HepG2 (cell line): Measurements from ENCODE around the gene KRT36. TPM values are rescaled to one million over a fixed set of nuclear protein-coding genes. Genes with fewer than 3 reads are reported as not detected.
A peak's percentile ranks its signal among the peaks of the same experiment; 100 is the strongest.

Experiments
- ATAC-seq: fragments of 200-7000 bp; cut with Tn5 transposase; 3 replicates; pipeline ENCODE4 v1.9.1; 2020; ENCODE audit warnings: mild to moderate bottlenecking, moderate library complexity
- BruUV-seq: library from RNA; stranded (reverse); fragments of 400-500 nt; replicated peaks from 2 replicates; lab custom pipeline; 2021; lab: Mats Ljungman, UMichigan
- CTCF ChIA-PET: fragments of 300-600 bp; formaldehyde crosslinking; extraction: SDS; loops from one replicate; lab custom pipeline; 2021; ENCODE audit warnings: low total read pairs, inconsistent platforms, low intra/inter-chr PET ratio; lab: Yijun Ruan, JAX
- POLR2A ChIA-PET: fragments of 350-600 bp; sonication (Branson Sonifier 250); formaldehyde crosslinking; loops from one replicate; lab custom pipeline; 2020; ENCODE audit warnings: antibody characterized with exemption, inconsistent platforms; lab: Yijun Ruan, JAX
- DNase-seq: peaks from one replicate; pipeline ENCODE4 v3.0.0-alpha.2; 2015; ENCODE audit warnings: low spot score
- FAIRE-seq: peaks from 3 replicates; lab custom pipeline; 2011; peaks lifted over from hg19 to GRCh38; lab: Jason Lieb, UNC
- H2AFZ ChIP-seq: one replicate; pipeline ENCODE4 v1.6.1; 2011; ENCODE audit warnings: low read length, inconsistent platforms
- H3K27ac ChIP-seq: fragments of 300-600 bp; 3 replicates; pipeline ENCODE4 v1.8.0; 2011; ENCODE audit warnings: mixed run types, mild to moderate bottlenecking, mixed read lengths, low read length, inconsistent platforms; ENCODE audit not compliant: insufficient read depth; ENCODE audit errors: extremely low read length
- H3K27me3 ChIP-seq, 2 experiments: fragments of 200-600 bp in 1 of 2; 2 replicates in 1 of 2; 3 replicates in 1 of 2; pipeline versions ENCODE4 v1.6.0 to v1.8.0; 2011; ENCODE audit warnings: low read length in 2 of 2, mild to moderate bottlenecking in 2 of 2, moderate library complexity in 2 of 2, inconsistent platforms in 1 of 2; ENCODE audit not compliant: insufficient read depth in 2 of 2, control insufficient read depth in 1 of 2
- H3K36me3 ChIP-seq, 2 experiments: fragments of 200-600 bp in 1 of 2; replicated peaks in 1 of 2; 2 replicates in 1 of 2; 3 replicates in 1 of 2; pipeline versions ENCODE4 v1.5.1 to v1.8.0; 2011; ENCODE audit warnings: low read length in 2 of 2, inconsistent platforms in 1 of 2; ENCODE audit not compliant: insufficient read depth in 2 of 2, control insufficient read depth in 1 of 2
- H3K4me1 ChIP-seq: 2 replicates; pipeline ENCODE4 v1.5.1; 2012; ENCODE audit warnings: low read length, inconsistent platforms; ENCODE audit not compliant: insufficient read depth
- H3K4me2 ChIP-seq: 2 replicates; pipeline ENCODE4 v1.6.0; 2011; ENCODE audit warnings: low read depth, low read length, inconsistent platforms
- H3K4me3 ChIP-seq, 3 experiments: fragments of 200-600 bp in 1 of 3; sonication (generic), shearing (Covaris generic) in 1 of 3; replicated peaks in 1 of 3; 2 replicates each; pipeline ENCODE4 v1.5.1; 2011 to 2016; ENCODE audit warnings: low read length in 3 of 3, inconsistent platforms in 2 of 3, low read depth in 2 of 3, mild to moderate bottlenecking in 2 of 3, control low read depth in 1 of 3, mixed read lengths in 1 of 3; ENCODE audit not compliant: insufficient read depth in 1 of 3
- H3K79me2 ChIP-seq: one replicate; pipeline ENCODE4 v1.6.1; 2011; ENCODE audit warnings: low read length, inconsistent platforms; ENCODE audit not compliant: insufficient read depth
- H3K9ac ChIP-seq: 2 replicates; pipeline ENCODE4 v1.6.0; 2011; ENCODE audit warnings: mild to moderate bottlenecking, low read depth, low read length, inconsistent platforms; ENCODE audit not compliant: insufficient read depth
- H3K9me3 ChIP-seq: 2 replicates; pipeline ENCODE4 v1.5.1; 2012; ENCODE audit warnings: mild to moderate bottlenecking, low read length
- H4K20me1 ChIP-seq: 2 replicates; pipeline ENCODE4 v1.6.0; 2011; ENCODE audit warnings: inconsistent platforms, mild to moderate bottlenecking, low read length, moderate library complexity; ENCODE audit not compliant: insufficient read depth
- MXD3 ChIP-seq: IDR thresholded peaks from 2 replicates; pipeline ENCODE4 v1.6.1; 2016; ENCODE audit warnings: mild to moderate bottlenecking, missing biosample characterization, missing genetic modification reagents
- SP5 ChIP-seq: IDR thresholded peaks from 2 replicates; pipeline ENCODE4 v1.6.1; 2016; ENCODE audit warnings: low read depth, borderline replicate concordance
- ZFAT ChIP-seq: sonication (generic); formaldehyde crosslinking; conservative IDR thresholded peaks from 2 replicates; pipeline ENCODE4 v1.8.1; 2023; ENCODE audit warnings: missing genetic modification reagents, inconsistent platforms
- ZNF776 ChIP-seq: sonication (generic); formaldehyde crosslinking; IDR thresholded peaks from 2 replicates; pipeline ENCODE4 v1.4.0; 2020; ENCODE audit warnings: mild to moderate bottlenecking, missing genetic modification reagents
- WGBS: methylation state at CpG from one replicate; pipeline ENCODE4 v1.1.6; 2017; ENCODE audit warnings: low lambda C conversion rate; 5-methylcytosine and 5-hydroxymethylcytosine counted together
- in situ Hi-C: cut with HindIII; loops from 2 replicates; pipeline ENCODE4 v1.10.0; 2017; ENCODE audit warnings: low pct_unique_long_range_greater_than_20kb; ENCODE audit not compliant: extremely low pct_ligation_motif_present
- intact Hi-C: fragments of 100-400 bp; cut with micrococcal nuclease; formaldehyde crosslinking; loops from one replicate; pipeline ENCODE4 v1.10.0; 2022; ENCODE audit not compliant: unreplicated experiment
- polyA plus RNA-seq, 8 experiments: library from polyadenylated mRNA; depleted of rRNA in 3 of 8; stranded (reverse) in 7 of 8; unstranded in 1 of 8; fragments of >200 nt; fragmentation: Illumina TruSeq in 4 of 8; extraction: Trizol in 4 of 8; gene quantifications; 2 replicates each; pipeline versions ENCODE4 v1.2.1 to v1.2.3, GENCODE V29; 2011 to 2016; ENCODE audit warnings: low read depth in 4 of 8, missing spikeins in 1 of 8, mixed read lengths in 1 of 8; ENCODE audit not compliant: insufficient read depth in 1 of 8
- total RNA-seq, 5 experiments: library from RNA; depleted of rRNA; stranded (reverse); fragments of >200 nt; fragmentation: Illumina TruSeq; extraction: Trizol; gene quantifications; 2 replicates each; pipeline ENCODE4 v1.2.3, GENCODE V29; 2016; ENCODE audit warnings: low read depth in 1 of 5
- TF ChIP-seq, protein P1 (sequence below): sonication (generic); formaldehyde crosslinking; IDR thresholded peaks from 2 replicates; pipeline ENCODE4 v1.4.0; 2020; ENCODE audit warnings: missing genetic modification reagents, borderline replicate concordance

Gene KRT36
- total and polyA plus RNA-seq, 2 of the 13 experiments (the other 11 are each of a cell fraction or from before 2014, with no cell fraction given), result not detected

- H3K4me2 ChIP-seq, result no peak overlapping the region
- BruUV-seq, result no TSS peak
- H3K9ac ChIP-seq, result no peak overlapping the region
- H3K4me1 ChIP-seq, result peaks cover 18% of the 10 kb centered on the region
- H3K27me3 ChIP-seq, result peaks cover 3 to 31% of the 10 kb centered on the region in 2 experiments; a peak in 3 of 5 replicates
- no peaks in the 10 kb centered on the region for H3K36me3 ChIP-seq
- WGBS, result 0% methylated on average over 2 of the region's 2 CpGs
- ATAC-seq, result no peak
- peak; percentile 13 for DNase-seq
- no peak for FAIRE-seq
- no peaks in the 10 kb centered on the region for H3K9me3 ChIP-seq
- ChIA-PET POLR2A (no interaction called here), CTCF (interaction anchor here (0.9 kb wide), 1 partner anchor 55 kb away, joined by 3 read pairs; no protein-coding TSS in a partner anchor)
- H2AFZ ChIP-seq, result no peak overlapping the region
- H3K79me2 ChIP-seq, result no peaks in the 10 kb centered on the region
- no peak overlapping the region for H3K27ac ChIP-seq
- H4K20me1 ChIP-seq, result no peaks in the 10 kb centered on the region
- H3K4me3 ChIP-seq, result no peak overlapping the region
- in situ Hi-C loops, result no loop called here
- intact Hi-C loops, result no loop called here
- TF ChIP-seq, protein P1, sequence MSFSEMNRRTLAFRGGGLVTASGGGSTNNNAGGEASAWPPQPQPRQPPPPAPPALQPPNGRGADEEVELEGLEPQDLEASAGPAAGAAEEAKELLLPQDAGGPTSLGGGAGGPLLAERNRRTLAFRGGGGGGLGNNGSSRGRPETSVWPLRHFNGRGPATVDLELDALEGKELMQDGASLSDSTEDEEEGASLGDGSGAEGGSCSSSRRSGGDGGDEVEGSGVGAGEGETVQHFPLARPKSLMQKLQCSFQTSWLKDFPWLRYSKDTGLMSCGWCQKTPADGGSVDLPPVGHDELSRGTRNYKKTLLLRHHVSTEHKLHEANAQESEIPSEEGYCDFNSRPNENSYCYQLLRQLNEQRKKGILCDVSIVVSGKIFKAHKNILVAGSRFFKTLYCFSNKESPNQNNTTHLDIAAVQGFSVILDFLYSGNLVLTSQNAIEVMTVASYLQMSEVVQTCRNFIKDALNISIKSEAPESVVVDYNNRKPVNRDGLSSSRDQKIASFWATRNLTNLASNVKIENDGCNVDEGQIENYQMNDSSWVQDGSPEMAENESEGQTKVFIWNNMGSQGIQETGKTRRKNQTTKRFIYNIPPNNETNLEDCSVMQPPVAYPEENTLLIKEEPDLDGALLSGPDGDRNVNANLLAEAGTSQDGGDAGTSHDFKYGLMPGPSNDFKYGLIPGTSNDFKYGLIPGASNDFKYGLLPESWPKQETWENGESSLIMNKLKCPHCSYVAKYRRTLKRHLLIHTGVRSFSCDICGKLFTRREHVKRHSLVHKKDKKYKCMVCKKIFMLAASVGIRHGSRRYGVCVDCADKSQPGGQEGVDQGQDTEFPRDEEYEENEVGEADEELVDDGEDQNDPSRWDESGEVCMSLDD (CRISPR knock-in tag), result no peak
- TF ChIP-seq MXD3 (CRISPR knock-in tag) (no peak), ZNF776 (no peak)
Observed at GRCh38 chr17:41494524-41494923, 4.8 kb upstream of the KRT36 start.

DNA sequence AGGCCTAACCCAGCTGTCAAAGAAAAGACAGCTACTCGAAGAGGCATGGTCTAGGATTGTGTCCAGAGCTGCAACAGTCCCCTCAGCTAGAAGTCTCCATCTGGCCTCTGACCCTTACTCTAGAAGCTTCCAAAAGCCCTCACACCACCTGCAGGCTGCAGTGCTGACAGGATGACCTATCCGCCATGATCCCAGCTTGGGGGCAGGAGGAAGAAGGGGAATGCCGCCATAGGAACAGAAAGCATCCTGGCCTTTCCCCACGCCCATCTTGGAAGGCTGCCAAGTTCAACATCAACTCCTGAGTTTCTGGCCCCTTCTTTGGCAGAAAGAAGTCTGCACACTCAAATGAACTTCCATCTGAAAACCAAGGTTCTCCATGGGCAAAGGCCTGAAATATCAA lies 3.1 kb upstream of the KRT36 start:
- peaks cover 3 to 33% of the 10 kb centered on the region in 2 experiments; a peak in 4 of 5 replicates for H3K27me3 ChIP-seq
- H4K20me1 ChIP-seq, result no peaks in the 10 kb centered on the region
- FAIRE-seq, result no peak
- TF ChIP-seq SP5 (CRISPR knock-in tag) (0 out of 2 replicates have a peak, but pooled peaks have one; percentile 19), ZFAT (CRISPR knock-in tag) (no peak)
- TF ChIP-seq, all 625 proteins: peak for 1
- H3K9ac ChIP-seq, result no peak overlapping the region
- in situ Hi-C loops (no loop called here), intact Hi-C loops (no loop called here)
- no peak overlapping the region for H3K4me3 ChIP-seq
- ChIA-PET POLR2A (no interaction called here), CTCF (no interaction called here)
- H3K36me3 ChIP-seq, result no peaks in the 10 kb centered on the region
- 18% methylated on average over 4 of the region's 4 CpGs for WGBS
- peak; percentile 49 for DNase-seq
- H3K27ac ChIP-seq, result no peak overlapping the region
- no peak for ATAC-seq
- H3K79me2 ChIP-seq, result no peaks in the 10 kb centered on the region
- no peak overlapping the region for H3K4me2 ChIP-seq
- H3K4me1 ChIP-seq, result peaks cover 18% of the 10 kb centered on the region
- no peak overlapping the region for H2AFZ ChIP-seq
- H3K9me3 ChIP-seq, result no peaks in the 10 kb centered on the region
- no TSS peak for BruUV-seq
